ENCODE results near the gene CFAP99. TPM values are rescaled to one million over a fixed set of nuclear protein-coding genes. Genes with fewer than 3 reads are reported as not detected.

Gene CFAP99
- polyA plus RNA-seq, 1 donor (not counting 4 experiments of a cell fraction or from before 2014, with no cell fraction given) = not detected

- Histone ChIP-seq H3K4me3 (ENCODE audit: control insufficient read depth in 2 of 3, extremely low read depth in 1 of 3, insufficient read depth in 2 of 3, low read depth in 1 of 3, low read length in 3 of 3) (no peak overlapping the region), H3K9me3 (ENCODE audit: control insufficient read depth, low read depth, low read length) (no peaks in the 10 kb centered on the region), H3K9me1 (ENCODE audit: control insufficient read depth, extremely low read depth, insufficient read depth, low read length) (no peaks in the 10 kb centered on the region), H3K36me3 (ENCODE audit: control insufficient read depth in 2 of 2, extremely low read depth in 1 of 2, insufficient read depth in 2 of 2, low read length in 2 of 2) (no peaks in the 10 kb centered on the region), H3K79me2 (ENCODE audit: control insufficient read depth, insufficient read depth, low read length) (no peaks in the 10 kb centered on the region), H4K20me1 (ENCODE audit: control insufficient read depth, extremely low read depth, insufficient read depth, low read length) (no peaks in the 10 kb centered on the region), H3K4me2 (ENCODE audit: control insufficient read depth, extremely low read depth, insufficient read depth, low read depth, low read length) (no peak overlapping the region), H2AFZ (ENCODE audit: control insufficient read depth, low read length) (no peak overlapping the region), H3K27ac (ENCODE audit: control insufficient read depth, insufficient read depth, low read length) (no peak overlapping the region), H3K27me3 (ENCODE audit: control insufficient read depth, extremely low read depth, insufficient read depth, low read length) (no peaks in the 10 kb centered on the region), H3K4me1 (ENCODE audit: control insufficient read depth, extremely low read depth, insufficient read depth, low read length) (no peaks in the 10 kb centered on the region), H3K9ac (ENCODE audit: control insufficient read depth, extremely low read depth, insufficient read depth, low read length) (no peak overlapping the region)
- TF ChIP-seq EZH2 (IDR thresholded peaks at IDR 0.05; ENCODE audit: low read length) = no peak
- TF ChIP-seq, protein P1, sequence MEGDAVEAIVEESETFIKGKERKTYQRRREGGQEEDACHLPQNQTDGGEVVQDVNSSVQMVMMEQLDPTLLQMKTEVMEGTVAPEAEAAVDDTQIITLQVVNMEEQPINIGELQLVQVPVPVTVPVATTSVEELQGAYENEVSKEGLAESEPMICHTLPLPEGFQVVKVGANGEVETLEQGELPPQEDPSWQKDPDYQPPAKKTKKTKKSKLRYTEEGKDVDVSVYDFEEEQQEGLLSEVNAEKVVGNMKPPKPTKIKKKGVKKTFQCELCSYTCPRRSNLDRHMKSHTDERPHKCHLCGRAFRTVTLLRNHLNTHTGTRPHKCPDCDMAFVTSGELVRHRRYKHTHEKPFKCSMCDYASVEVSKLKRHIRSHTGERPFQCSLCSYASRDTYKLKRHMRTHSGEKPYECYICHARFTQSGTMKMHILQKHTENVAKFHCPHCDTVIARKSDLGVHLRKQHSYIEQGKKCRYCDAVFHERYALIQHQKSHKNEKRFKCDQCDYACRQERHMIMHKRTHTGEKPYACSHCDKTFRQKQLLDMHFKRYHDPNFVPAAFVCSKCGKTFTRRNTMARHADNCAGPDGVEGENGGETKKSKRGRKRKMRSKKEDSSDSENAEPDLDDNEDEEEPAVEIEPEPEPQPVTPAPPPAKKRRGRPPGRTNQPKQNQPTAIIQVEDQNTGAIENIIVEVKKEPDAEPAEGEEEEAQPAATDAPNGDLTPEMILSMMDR (optimal IDR thresholded peaks at IDR 0.05 in 1 of 3, IDR thresholded peaks at IDR 0.05 in 1 of 3, conservative IDR thresholded peaks at IDR 0.05 in 1 of 3; ENCODE audit: extremely low read depth in 1 of 3, insufficient read depth in 2 of 3, low read length in 3 of 3) = no peak
- DNase-seq (ENCODE audit: low read depth, low spot score) = no peak
- no peak for FAIRE-seq
- dilution Hi-C loops (cut with MboI; ENCODE audit: extremely low pct_ligation_motif_present, low sequenced_read_pairs) = no loop called here
Measured at GRCh38 chr4:2443061-2443730, 24.4 kb downstream of the CFAP99 start.

GRCh38 chr4:2443956-2444740, 25.4 kb downstream of the CFAP99 start:
- H3K79me2 ChIP-seq (ENCODE audit: control insufficient read depth, insufficient read depth, low read length) = no peaks in the 10 kb centered on the region
- FAIRE-seq = no peak
- dilution Hi-C loops (cut with MboI; ENCODE audit: extremely low pct_ligation_motif_present, low sequenced_read_pairs) = no loop called here

More at GRCh38 chr4:2443956-2444740, 25.4 kb downstream of the CFAP99 start:
- Histone ChIP-seq H4K20me1 (ENCODE audit: control insufficient read depth, extremely low read depth, insufficient read depth, low read length) (no peaks in the 10 kb centered on the region), H3K9me3 (ENCODE audit: control insufficient read depth, low read depth, low read length) (no peaks in the 10 kb centered on the region), H3K27ac (ENCODE audit: control insufficient read depth, insufficient read depth, low read length) (no peak overlapping the region), H3K4me2 (ENCODE audit: control insufficient read depth, extremely low read depth, insufficient read depth, low read depth, low read length) (no peak overlapping the region), H3K36me3 (ENCODE audit: control insufficient read depth in 2 of 2, extremely low read depth in 1 of 2, insufficient read depth in 2 of 2, low read length in 2 of 2) (no peaks in the 10 kb centered on the region), H3K4me1 (ENCODE audit: control insufficient read depth, extremely low read depth, insufficient read depth, low read length) (no peaks in the 10 kb centered on the region), H3K27me3 (ENCODE audit: control insufficient read depth, extremely low read depth, insufficient read depth, low read length) (no peaks in the 10 kb centered on the region), H3K9ac (ENCODE audit: control insufficient read depth, extremely low read depth, insufficient read depth, low read length) (no peak overlapping the region), H3K9me1 (ENCODE audit: control insufficient read depth, extremely low read depth, insufficient read depth, low read length) (no peaks in the 10 kb centered on the region), H2AFZ (ENCODE audit: control insufficient read depth, low read length) (no peak overlapping the region), H3K4me3 (ENCODE audit: control insufficient read depth in 2 of 3, extremely low read depth in 1 of 3, insufficient read depth in 2 of 3, low read depth in 1 of 3, low read length in 3 of 3) (no peak overlapping the region)
- TF ChIP-seq, protein P1 (optimal IDR thresholded peaks at IDR 0.05 in 1 of 3, IDR thresholded peaks at IDR 0.05 in 1 of 3, conservative IDR thresholded peaks at IDR 0.05 in 1 of 3; ENCODE audit: extremely low read depth in 1 of 3, insufficient read depth in 2 of 3, low read length in 3 of 3) = no peak
- TF ChIP-seq EZH2 (IDR thresholded peaks at IDR 0.05; ENCODE audit: low read length) = no peak
- no peak for DNase-seq (ENCODE audit: low read depth, low spot score)

Measured in keratinocyte (primary cell).